Endothelial cell of umbilical vein (primary cell): ENCODE data around the gene MOGAT1. TPM values are rescaled to one million over a fixed set of nuclear protein-coding genes. Genes with fewer than 3 reads are reported as not detected.

Source experiments
- BruUV-seq: library from RNA; stranded (reverse); fragments of 400-500 nt; replicated peaks from 2 replicates; lab custom pipeline; 2021; lab: Mats Ljungman, UMichigan
- CTCF ChIA-PET: fragments of 300-600, 350-600 bp; sonication (Branson Sonifier 250); formaldehyde crosslinking; loops from one replicate; lab custom pipeline; 2021; ENCODE audit warnings: antibody characterized with exemption, inconsistent platforms; lab: Charles Lee
- POLR2A ChIA-PET: fragments of 300-600, 350-600 bp; sonication (Branson Sonifier 250); formaldehyde crosslinking; loops from one replicate; lab custom pipeline; 2021; ENCODE audit warnings: antibody characterized with exemption, inconsistent platforms; lab: Charles Lee
- DNase-seq: peaks from one replicate; pipeline ENCODE4 v3.0.0-alpha.2; 2011; ENCODE audit warnings: low read depth, low spot score
- FAIRE-seq: peaks from 2 replicates; lab custom pipeline; 2011; peaks lifted over from hg19 to GRCh38; lab: Jason Lieb, UNC
- H2AFZ ChIP-seq: 2 replicates; pipeline ENCODE4 v1.6.0; 2012; ENCODE audit warnings: low read depth, low read length, control low read depth, inconsistent platforms
- H3K27ac ChIP-seq: 2 replicates; pipeline ENCODE4 v1.5.1; 2011; ENCODE audit warnings: low read depth, mild to moderate bottlenecking, control low read depth, low read length, moderate library complexity; ENCODE audit not compliant: insufficient read depth
- H3K27me3 ChIP-seq, 2 experiments: 2 replicates each; pipeline versions ENCODE4 v1.6.0 to v1.6.1; 2011; ENCODE audit warnings: low read length in 2 of 2, mixed read lengths in 1 of 2; ENCODE audit not compliant: control insufficient read depth in 2 of 2, insufficient read depth in 2 of 2
- H3K36me3 ChIP-seq, 2 experiments: 2 replicates in 1 of 2; 3 replicates in 1 of 2; pipeline ENCODE4 v1.5.1; 2011; ENCODE audit warnings: low read length in 2 of 2, mild to moderate bottlenecking in 1 of 2, moderate library complexity in 1 of 2; ENCODE audit not compliant: control insufficient read depth in 2 of 2, insufficient read depth in 2 of 2; ENCODE audit errors: extremely low read depth in 1 of 2
- H3K4me1 ChIP-seq: 3 replicates; pipeline ENCODE4 v1.5.1; 2011; ENCODE audit warnings: mild to moderate bottlenecking, low read length; ENCODE audit not compliant: control insufficient read depth, insufficient read depth; ENCODE audit errors: extremely low read depth
- H3K4me2 ChIP-seq: 2 replicates; pipeline ENCODE4 v1.6.1; 2011; ENCODE audit warnings: low read length, control low read depth, mixed read lengths; ENCODE audit not compliant: insufficient read depth
- H3K4me3 ChIP-seq, 3 experiments: fragments of 200-600 bp in 1 of 3; sonication (generic), shearing (Covaris generic) in 1 of 3; replicated peaks in 1 of 3; 2 replicates each; pipeline ENCODE4 v1.5.1; 2011 to 2016; ENCODE audit warnings: control low read depth in 3 of 3, low read length in 3 of 3, mild to moderate bottlenecking in 2 of 3, inconsistent platforms in 1 of 3, low read depth in 1 of 3, moderate library complexity in 1 of 3; ENCODE audit not compliant: insufficient read depth in 1 of 3
- H3K79me2 ChIP-seq: 2 replicates; pipeline ENCODE4 v1.6.0; 2012; ENCODE audit warnings: low read length, inconsistent platforms; ENCODE audit not compliant: control insufficient read depth, insufficient read depth
- H3K9ac ChIP-seq: replicated peaks from 2 replicates; pipeline ENCODE3; 2011; ENCODE audit warnings: low read length, control low read depth; ENCODE audit not compliant: insufficient read depth; ENCODE audit errors: extremely low read depth
- H3K9me1 ChIP-seq: replicated peaks from 3 replicates; pipeline ENCODE4 v1.6.0; 2011; ENCODE audit warnings: mild to moderate bottlenecking, low read length; ENCODE audit not compliant: control insufficient read depth, insufficient read depth; ENCODE audit errors: extremely low read depth
- H3K9me3 ChIP-seq: replicated peaks from 2 replicates; pipeline ENCODE4 v1.5.1; 2012; ENCODE audit warnings: low read length, inconsistent platforms; ENCODE audit not compliant: control insufficient read depth, insufficient read depth
- H4K20me1 ChIP-seq: replicated peaks from 2 replicates; pipeline ENCODE3; 2011; ENCODE audit warnings: mild to moderate bottlenecking, low read length; ENCODE audit not compliant: control insufficient read depth, insufficient read depth; ENCODE audit errors: extremely low read depth
- EZH2 ChIP-seq: IDR thresholded peaks from 2 replicates; pipeline ENCODE4 v1.6.1; 2012; ENCODE audit warnings: borderline replicate concordance, low read depth, mild to moderate bottlenecking, moderate library complexity, low read length, inconsistent platforms; ENCODE audit not compliant: severe bottlenecking
- FOS ChIP-seq: IDR thresholded peaks from 2 replicates; pipeline ENCODE4 v1.6.1; 2011; ENCODE audit warnings: mild to moderate bottlenecking, low read length, moderate library complexity, borderline replicate concordance; ENCODE audit not compliant: insufficient read depth
- GATA2 ChIP-seq: IDR thresholded peaks from 2 replicates; pipeline ENCODE4 v1.7.0; 2011; ENCODE audit warnings: low read depth, mild to moderate bottlenecking, moderate library complexity, mixed read lengths, low read length; ENCODE audit not compliant: insufficient read length, insufficient read depth
- JUN ChIP-seq: IDR thresholded peaks from 2 replicates; pipeline ENCODE4 v1.6.1; 2011; ENCODE audit warnings: borderline replicate concordance, low read depth; ENCODE audit not compliant: insufficient read length, insufficient read depth
- MYC ChIP-seq: IDR thresholded peaks from one replicate; pipeline ENCODE4 v1.6.1; 2011; ENCODE audit warnings: mild to moderate bottlenecking, low read depth, low read length
- POLR2A ChIP-seq: IDR thresholded peaks from 2 replicates; pipeline ENCODE4 v1.6.1; 2012; ENCODE audit warnings: low read depth, mild to moderate bottlenecking, control low read depth, low read length
- POLR2AphosphoS5 ChIP-seq: IDR thresholded peaks from 2 replicates; pipeline ENCODE4 v1.6.1; 2012; ENCODE audit warnings: low read depth, mild to moderate bottlenecking, control low read depth, low read length, moderate library complexity; ENCODE audit not compliant: insufficient read depth
- dilution Hi-C: fragments of 300-500 bp; cut with MboI; formaldehyde crosslinking; loops from one replicate; pipeline ENCODE4 v1.15.0; 2019; ENCODE audit warnings: low sequenced_read_pairs; ENCODE audit not compliant: extremely low pct_ligation_motif_present
- intact Hi-C: fragments of 100-400 bp; cut with micrococcal nuclease; formaldehyde crosslinking; loops from one replicate; pipeline ENCODE4 v1.10.0; 2022
- polyA plus RNA-seq, 4 experiments: library from polyadenylated mRNA; depleted of rRNA in 3 of 4; stranded (reverse) in 3 of 4; unstranded in 1 of 4; fragments of >200 nt; gene quantifications; 2 replicates each; pipeline versions ENCODE4 v1.2.1 to v1.2.3, GENCODE V29; 2011 to 2012; ENCODE audit warnings: missing spikeins in 1 of 4
- total RNA-seq: library from RNA; stranded (reverse); gene quantifications from 2 replicates; pipeline ENCODE4 v1.2.3, GENCODE V29; 2021
- TF ChIP-seq, protein P1 (sequence below), 2 donors: IDR thresholded peaks; 1 replicate in 1 of 2; 2 replicates in 1 of 2; pipeline ENCODE4 v1.5.1; 2011; ENCODE audit warnings: low read length in 2 of 2, mild to moderate bottlenecking in 2 of 2, moderate library complexity in 2 of 2, control low read depth in 1 of 2, inconsistent platforms in 1 of 2, low read depth in 1 of 2; ENCODE audit not compliant: insufficient read depth in 1 of 2; ENCODE audit errors: extremely low read depth in 1 of 2
- TF ChIP-seq, protein P2 (sequence below): IDR thresholded peaks from 2 replicates; pipeline ENCODE4 v1.6.1; 2011; ENCODE audit not compliant: insufficient read depth, insufficient read length

Gene MOGAT1
- total and polyA plus RNA-seq, 2 donors (not counting 3 experiments of a cell fraction or from before 2014, with no cell fraction given), result not detected

DNA sequence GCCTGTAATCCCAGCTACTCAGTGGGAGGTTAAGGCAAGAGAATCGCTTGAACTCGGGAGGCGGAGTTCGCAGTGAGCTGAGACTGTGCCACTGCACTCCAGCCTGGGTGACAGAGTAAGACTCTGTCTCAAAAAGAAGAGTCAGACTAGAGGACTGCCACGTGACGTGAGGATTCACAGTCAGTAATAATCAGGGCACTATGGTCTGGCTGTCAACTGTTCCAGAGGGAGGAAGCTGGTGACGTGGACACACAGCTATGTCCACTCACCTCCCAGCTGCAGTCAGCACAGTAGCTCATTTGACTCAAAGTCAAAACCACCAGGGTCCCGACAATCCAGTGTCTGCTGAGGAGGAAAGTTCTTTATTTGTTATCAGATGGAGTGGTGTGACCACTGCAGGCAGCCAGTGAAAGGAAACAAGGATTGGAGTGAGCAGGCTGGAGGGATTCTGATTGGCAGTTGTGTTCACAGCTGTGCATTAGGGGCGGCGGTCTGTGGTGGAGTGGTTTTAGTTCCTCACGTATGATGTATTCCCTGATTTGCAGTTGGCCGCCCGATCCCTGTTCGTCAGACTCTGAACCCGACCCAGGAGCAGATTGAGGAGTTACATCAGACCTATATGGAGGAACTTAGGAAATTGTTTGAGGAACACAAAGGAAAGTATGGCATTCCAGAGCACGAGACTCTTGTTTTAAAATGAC lies 37.9 kb downstream of the MOGAT1 start:
- Histone ChIP-seq H3K9ac (peak overlapping the region; percentile 74), H3K27me3 (no peaks in the 10 kb centered on the region), H3K4me1 (peaks cover 20% of the 10 kb centered on the region), H3K27ac (peak overlapping the region; percentile 91), H3K9me3 (no peaks in the 10 kb centered on the region), H3K4me3 (peak overlapping the region in 1 of 3 experiments; percentile 12), H4K20me1 (no peaks in the 10 kb centered on the region), H2AFZ (peak overlapping the region; percentile 33), H3K79me2 (no peaks in the 10 kb centered on the region), H3K36me3 (no peaks in the 10 kb centered on the region), H3K4me2 (peak overlapping the region; percentile 61), H3K9me1 (no peaks in the 10 kb centered on the region)
- CTCF ChIA-PET, result interaction anchor here (0.7 to 8.9 kb wide), 29 partner anchors 10 to 391 kb away, joined by 3 to 195 read pairs (median 5); partner anchors contain the start of gene ACSL3
- peak; percentile 81 for TF ChIP-seq GATA2
- TF ChIP-seq POLR2AphosphoS5, result peak; percentile 55
- TF ChIP-seq, protein P1, sequence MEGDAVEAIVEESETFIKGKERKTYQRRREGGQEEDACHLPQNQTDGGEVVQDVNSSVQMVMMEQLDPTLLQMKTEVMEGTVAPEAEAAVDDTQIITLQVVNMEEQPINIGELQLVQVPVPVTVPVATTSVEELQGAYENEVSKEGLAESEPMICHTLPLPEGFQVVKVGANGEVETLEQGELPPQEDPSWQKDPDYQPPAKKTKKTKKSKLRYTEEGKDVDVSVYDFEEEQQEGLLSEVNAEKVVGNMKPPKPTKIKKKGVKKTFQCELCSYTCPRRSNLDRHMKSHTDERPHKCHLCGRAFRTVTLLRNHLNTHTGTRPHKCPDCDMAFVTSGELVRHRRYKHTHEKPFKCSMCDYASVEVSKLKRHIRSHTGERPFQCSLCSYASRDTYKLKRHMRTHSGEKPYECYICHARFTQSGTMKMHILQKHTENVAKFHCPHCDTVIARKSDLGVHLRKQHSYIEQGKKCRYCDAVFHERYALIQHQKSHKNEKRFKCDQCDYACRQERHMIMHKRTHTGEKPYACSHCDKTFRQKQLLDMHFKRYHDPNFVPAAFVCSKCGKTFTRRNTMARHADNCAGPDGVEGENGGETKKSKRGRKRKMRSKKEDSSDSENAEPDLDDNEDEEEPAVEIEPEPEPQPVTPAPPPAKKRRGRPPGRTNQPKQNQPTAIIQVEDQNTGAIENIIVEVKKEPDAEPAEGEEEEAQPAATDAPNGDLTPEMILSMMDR (IDR thresholded peaks at IDR 0.05; ENCODE audit: extremely low read depth in 1 of 2, insufficient read depth in 1 of 2, low read depth in 1 of 2, low read length in 2 of 2), result no peak
- TF ChIP-seq POLR2A, result peak; percentile 23
- peak; percentile 51 for TF ChIP-seq FOS
- no peak for TF ChIP-seq MYC
- TF ChIP-seq EZH2, result no peak
- TF ChIP-seq, protein P2, sequence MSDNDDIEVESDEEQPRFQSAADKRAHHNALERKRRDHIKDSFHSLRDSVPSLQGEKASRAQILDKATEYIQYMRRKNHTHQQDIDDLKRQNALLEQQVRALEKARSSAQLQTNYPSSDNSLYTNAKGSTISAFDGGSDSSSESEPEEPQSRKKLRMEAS, result peak; percentile 53
- TF ChIP-seq JUN, result peak; percentile 77
- DNase-seq (peak; percentile 95), FAIRE-seq (peak; percentile 100)
- POLR2A ChIA-PET, result interaction anchor here (0.5 to 1.0 kb wide), 4 partner anchors 151 to 193 kb away, joined by 3 read pairs; no protein-coding TSS in a partner anchor
- dilution Hi-C loops, result no loop called here
- BruUV-seq, result no TSS peak
- intact Hi-C loops, result loop anchor here (1.0 to 10.0 kb wide), 5 partner anchors 34 to 985 kb away; no protein-coding TSS in a partner anchor
